ENCODE data around the gene VAV2.
"Not testable (repeated sequence)": the region's sequence is repeated elsewhere in the genome, so short reads cannot be mapped to it uniquely, and the experiment has no call there.

Gene VAV2

GRCh38 chr9:133752739-133753446 is 239.2 kb downstream of the VAV2 start:
- no peak for DNase-seq (ENCODE audit: extremely low read depth, low read depth)
- TF ChIP-seq CTCF (IDR thresholded peaks at IDR 0.05; ENCODE audit: low read depth, low read length, missing control alignments), result no peak
- H3K4me3 ChIP-seq (replicated peaks; ENCODE audit: low read depth, low read length), result no peak overlapping the region

GRCh38 chr9:133750982-133751649 is 241.0 kb downstream of the VAV2 start:
- no peak for DNase-seq (ENCODE audit: extremely low read depth, low read depth)
- no peak overlapping the region for H3K4me3 ChIP-seq (replicated peaks; ENCODE audit: low read depth, low read length)
- no peak for TF ChIP-seq CTCF (IDR thresholded peaks at IDR 0.05; ENCODE audit: low read depth, low read length, missing control alignments)

GRCh38 chr9:133747309-133747708 is 244.8 kb downstream of the VAV2 start:
- H3K4me3 ChIP-seq (replicated peaks; ENCODE audit: low read depth, low read length), result no peak overlapping the region
- TF ChIP-seq CTCF (IDR thresholded peaks at IDR 0.05; ENCODE audit: low read depth, low read length, missing control alignments), result no peak
- no peak for DNase-seq (ENCODE audit: extremely low read depth, low read depth)

GRCh38 chr9:133744528-133744927 is 247.6 kb downstream of the VAV2 start:
- H3K4me3 ChIP-seq (replicated peaks; ENCODE audit: low read depth, low read length); DNase-seq (ENCODE audit: extremely low read depth, low read depth): not testable (repeated sequence)

- DNase-seq (ENCODE audit: extremely low read depth, low read depth), result peak; percentile 39
- peak; percentile 100 for TF ChIP-seq CTCF (IDR thresholded peaks at IDR 0.05; ENCODE audit: low read depth, low read length, missing control alignments)
- no peak overlapping the region for H3K4me3 ChIP-seq (replicated peaks; ENCODE audit: low read depth, low read length)
Observed at GRCh38 chr9:133742849-133743444, 249.2 kb downstream of the VAV2 start.

- DNase-seq (ENCODE audit: extremely low read depth, low read depth), result no peak
- no peak overlapping the region for H3K4me3 ChIP-seq (replicated peaks; ENCODE audit: low read depth, low read length)
- TF ChIP-seq CTCF (IDR thresholded peaks at IDR 0.05; ENCODE audit: low read depth, low read length, missing control alignments), result no peak
Observed at GRCh38 chr9:133742251-133742650, 249.9 kb downstream of the VAV2 start.

- H3K4me3 ChIP-seq (replicated peaks; ENCODE audit: low read depth, low read length), result no peak overlapping the region
- DNase-seq (ENCODE audit: extremely low read depth, low read depth), result no peak
- TF ChIP-seq CTCF (IDR thresholded peaks at IDR 0.05; ENCODE audit: low read depth, low read length, missing control alignments), result no peak
Observed at GRCh38 chr9:133741716-133742115, 250.4 kb downstream of the VAV2 start.
